ENCODE data around the gene SLC25A13. TPM values are rescaled to one million over a fixed set of nuclear protein-coding genes. Genes with fewer than 3 reads are reported as not detected.

Gene SLC25A13
- total RNA-seq, 1 experiment from 2014 or later: 71.7 TPM

- Histone ChIP-seq H3K18ac (ENCODE audit: insufficient read length, low read depth, low read length) (no peak overlapping the region), H2AK5ac (ENCODE audit: insufficient read length, low read length) (no peak overlapping the region), H4K20me1 (ENCODE audit: control insufficient read depth, insufficient read depth, insufficient read length) (no peaks in the 10 kb centered on the region), H4K91ac (ENCODE audit: insufficient read length, low read depth, low read length) (no peak overlapping the region), H3K9me3 (ENCODE audit: control insufficient read depth, low read depth, low read length) (no peaks in the 10 kb centered on the region), H3K56ac (ENCODE audit: insufficient read length, low read depth, low read length) (no peak overlapping the region), H2AFZ (ENCODE audit: low read length) (no peak overlapping the region), H3K9ac (ENCODE audit: extremely low read depth, insufficient read length, low read length) (no peak overlapping the region), H2BK5ac (ENCODE audit: insufficient read length, low read length) (no peak overlapping the region), H3K79me1 (ENCODE audit: insufficient read depth, low read depth, low read length, poor library complexity, severe bottlenecking) (peaks cover 3% of the 10 kb centered on the region), H3K27me3 (ENCODE audit: insufficient read depth, low read length) (no peaks in the 10 kb centered on the region), H4K5ac (ENCODE audit: insufficient read length, low read depth, low read length) (no peak overlapping the region), H2BK15ac (ENCODE audit: low read depth, low read length) (no peak overlapping the region), H3K4ac (ENCODE audit: low read depth, low read length) (no peak overlapping the region), H4K8ac (replicated peaks; ENCODE audit: insufficient read length, low read depth, low read length) (no peak overlapping the region), H3K23ac (ENCODE audit: insufficient read length, low read depth, low read length) (no peak overlapping the region), H3K79me2 (ENCODE audit: insufficient read depth, low read length) (peaks cover 1% of the 10 kb centered on the region; the same call in 1 of the 2 replicates), H3K4me1 (ENCODE audit: insufficient read depth, low read length) (no peaks in the 10 kb centered on the region), H3K23me2 (ENCODE audit: insufficient read length, low read depth, low read length, poor library complexity, severe bottlenecking) (no peaks in the 10 kb centered on the region), H3K4me2 (ENCODE audit: insufficient read depth, insufficient read length, low read length) (no peak overlapping the region), H2BK12ac (ENCODE audit: insufficient read length, low read depth, low read length) (no peak overlapping the region), H3K27ac (ENCODE audit: insufficient read length, low read depth, low read length) (no peak overlapping the region), H3T11ph (ENCODE audit: low read length) (no peak overlapping the region), H3K14ac (ENCODE audit: insufficient read depth, low read length) (no peak overlapping the region), H2BK20ac (ENCODE audit: low read depth, low read length, poor library complexity, severe bottlenecking) (no peak overlapping the region), H2BK120ac (ENCODE audit: low read depth, low read length, poor library complexity, severe bottlenecking) (no peak overlapping the region)
- Mint-ChIP-seq H3K4me1 (peaks cover 8 to 9% of the 10 kb centered on the region in 2 experiments), H3K27me3 (ENCODE audit: low read depth) (no peaks in the 10 kb centered on the region), H3K36me3 (ENCODE audit: insufficient read depth in 1 of 3, low read depth in 3 of 3) (peaks cover 1 to 9% (median 2%) of the 10 kb centered on the region in 3 experiments; a peak in 3 of 7 replicates), H3K9me3 (no peaks in the 10 kb centered on the region), H3K4me3 (no peak overlapping the region), H3K27ac (no peak overlapping the region)
- no peak for DNase-seq
- no peak for TF ChIP-seq CTCF (conservative IDR thresholded peaks at IDR 0.05)
- WGBS (ENCODE audit: extremely low coverage, insufficient read length, low lambda C conversion rate): no CpG with 5 or more reads among the region's 1 CpG
These were observed 20.9 kb downstream of the SLC25A13 start for GRCh38 chr7:96300986-96301385.

Data from H9 (cell line).